Stimulated activated CD8-positive, alpha-beta memory T cell treated with anti-CD3 and anti-CD28 coated beads, Interleukin-15, amount 100 ng/mL, for 1 hour (primary cell): Measurements from ENCODE around the gene SIK3.

Source experiments
- DNase-seq: peaks from one replicate; pipeline ENCODE4 v3.0.0-alpha.2; 2020; ENCODE audit warnings: low read depth

SIK3 gene

DNA sequence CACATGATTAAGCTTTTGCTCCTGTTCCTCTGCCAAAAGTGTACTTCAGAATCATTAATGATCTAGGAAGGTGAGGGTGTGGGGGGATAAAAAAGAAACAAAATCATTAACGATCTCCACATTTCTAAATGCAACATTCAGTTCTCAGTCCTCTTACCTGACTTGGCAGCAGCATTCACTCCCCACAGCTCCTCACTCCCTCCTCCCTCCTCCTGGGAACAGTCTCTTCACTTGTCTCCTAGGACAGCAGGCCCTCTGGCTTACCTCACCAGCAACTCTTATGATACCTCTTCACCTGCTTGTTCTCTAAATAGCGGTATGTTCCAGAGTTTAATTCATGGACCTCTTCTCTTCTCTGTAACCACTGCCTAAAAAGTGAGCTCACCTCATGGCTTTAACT, 204.3 kb downstream of the SIK3 start:
- DNase-seq = no peak

DNA sequence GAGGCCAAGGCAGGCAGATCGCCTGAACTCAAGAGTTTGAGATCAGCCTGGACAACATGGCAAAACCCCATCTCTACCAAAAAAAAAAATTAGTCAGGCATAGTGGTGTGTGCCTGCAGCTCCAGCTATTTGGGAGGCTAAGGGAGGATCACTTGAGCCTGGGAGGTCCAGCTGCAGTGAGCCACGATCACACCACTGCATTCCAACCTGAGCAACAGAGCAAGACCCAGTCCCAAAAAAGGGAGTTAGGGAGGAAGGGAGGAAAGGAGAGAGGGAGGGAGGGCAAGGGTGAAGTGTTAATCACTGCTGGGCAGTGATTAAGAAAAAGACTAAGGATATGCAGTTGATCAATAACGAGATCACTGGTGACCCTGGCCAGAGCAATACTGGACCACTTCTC, 204.8 kb downstream of the SIK3 start:
- DNase-seq = no peak

DNA sequence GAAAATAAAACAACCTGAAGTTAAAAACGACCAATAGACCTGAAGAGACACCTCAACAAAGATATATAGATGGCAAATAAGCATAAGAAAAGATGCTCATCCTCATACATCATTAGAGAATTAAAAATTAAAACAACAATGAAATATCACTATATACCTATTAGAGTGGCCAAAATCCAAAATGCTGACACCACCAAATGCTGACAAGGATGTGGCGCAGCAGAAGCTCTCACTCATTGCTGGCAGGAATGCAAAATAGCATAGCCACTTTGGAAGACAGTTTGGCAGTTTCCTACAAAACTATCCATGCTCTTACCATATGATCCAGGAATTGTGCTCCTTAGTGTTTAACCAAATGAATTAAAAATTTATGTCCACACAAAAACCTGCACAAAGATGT, 205.9 kb downstream of the SIK3 start:
- no peak for DNase-seq

DNA sequence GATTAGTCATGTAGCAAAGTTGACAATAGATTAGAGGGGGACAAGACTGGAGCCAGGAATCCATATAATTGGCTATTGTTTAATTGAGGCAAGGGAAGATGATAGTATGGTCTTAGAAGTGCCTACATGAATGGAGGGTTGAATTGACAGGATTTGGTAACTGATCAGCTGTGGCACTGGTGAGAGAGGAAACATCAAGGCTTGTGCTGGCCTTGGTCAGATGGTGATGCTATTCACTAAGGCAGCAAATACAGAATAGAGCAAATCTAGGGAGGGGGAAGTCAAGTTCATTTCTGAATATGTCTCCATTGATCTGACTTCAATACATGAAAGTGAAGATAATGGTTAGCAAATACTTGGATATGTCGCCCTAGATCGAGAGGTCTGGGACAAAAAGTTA, 206.5 kb downstream of the SIK3 start:
- DNase-seq = no peak

DNA sequence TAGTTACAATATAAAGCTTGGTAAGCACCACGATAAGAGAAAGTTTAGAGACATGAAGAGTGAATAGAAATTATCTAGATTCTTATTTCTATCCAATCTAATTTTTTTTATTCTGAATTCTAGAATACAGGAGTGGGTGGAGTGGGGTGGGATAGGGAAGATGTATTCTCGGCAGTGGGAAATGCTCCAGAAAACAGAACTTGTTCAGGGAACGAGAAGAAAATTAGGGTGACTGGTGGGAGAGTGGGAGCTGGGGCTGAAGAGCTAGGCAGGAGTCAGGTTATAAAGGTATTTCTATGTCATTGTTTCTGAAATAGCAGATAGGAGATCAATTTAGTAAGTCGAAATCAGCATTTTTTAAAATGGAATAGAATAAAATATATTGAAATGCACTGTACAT, 207.6 kb downstream of the SIK3 start:
- DNase-seq = no peak

DNA sequence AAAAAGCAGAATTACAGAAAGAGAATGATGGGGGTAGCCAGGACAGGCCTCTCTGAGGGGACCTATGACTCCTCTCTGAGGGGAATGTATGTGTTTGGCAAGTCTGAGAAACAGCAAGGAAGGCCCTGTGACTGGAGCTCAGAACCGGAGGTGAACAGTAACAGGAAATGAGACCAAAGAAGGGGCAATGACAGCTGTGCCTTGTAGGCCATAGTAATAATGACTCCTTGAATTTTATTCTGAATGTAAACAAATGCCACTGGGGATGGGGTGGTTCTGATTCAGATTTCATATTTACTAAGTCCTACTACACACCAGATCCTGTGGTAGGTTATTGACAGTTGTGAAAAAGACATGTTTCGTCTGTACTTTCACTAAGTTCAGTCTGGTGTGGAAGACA, 208.0 kb downstream of the SIK3 start:
- no peak for DNase-seq

DNA sequence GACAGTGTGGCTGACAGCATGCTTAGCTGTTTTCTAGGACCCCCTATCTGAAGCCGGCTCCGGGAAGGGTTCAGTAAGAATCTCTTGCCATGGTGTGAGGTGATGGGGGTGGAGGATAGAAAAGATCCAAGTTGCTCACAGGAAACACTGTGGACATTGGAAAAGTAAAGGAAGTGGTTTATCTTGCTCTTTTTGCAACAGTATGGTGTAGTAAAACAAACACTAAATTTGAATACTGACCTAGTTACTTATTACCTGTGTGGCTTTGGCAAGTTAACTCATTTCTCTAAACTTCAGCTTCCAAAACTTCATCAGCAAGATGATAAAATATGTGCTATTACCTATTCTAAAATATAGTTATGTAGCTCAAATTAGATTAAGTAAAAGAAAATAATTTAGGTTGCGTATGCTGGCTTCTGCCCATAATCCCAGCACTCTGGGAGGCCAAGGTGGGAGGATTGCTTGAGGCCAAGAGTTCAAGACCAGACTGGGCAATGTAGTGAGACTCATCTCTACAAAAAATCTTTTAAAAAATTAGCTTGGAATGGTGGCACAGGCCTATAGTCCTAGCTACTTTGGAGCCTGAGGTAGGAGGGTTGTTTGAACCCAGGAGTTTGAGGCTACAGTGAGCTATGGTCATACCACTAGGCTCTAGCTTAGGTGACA, 209.2 kb downstream of the SIK3 start:
- no peak for DNase-seq

DNA sequence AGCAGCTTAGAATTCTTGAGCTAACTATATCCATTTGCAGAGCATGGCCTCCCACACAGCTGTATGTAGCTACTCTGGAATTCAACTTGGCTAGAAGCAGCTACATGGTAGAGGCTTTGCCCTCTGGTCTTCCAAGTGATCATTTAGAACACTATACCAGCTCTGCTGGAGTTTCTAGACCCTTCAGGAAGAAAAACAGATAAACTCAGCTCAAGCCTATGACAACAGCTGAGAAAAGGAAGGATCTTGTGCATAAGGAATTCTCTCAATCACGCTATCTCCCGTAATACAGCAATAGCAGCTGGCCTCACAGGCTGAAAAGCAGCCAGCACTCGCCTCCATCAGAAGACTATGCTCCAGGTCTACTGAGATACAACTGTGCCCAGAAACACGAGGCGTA, 210.2 kb downstream of the SIK3 start:
- DNase-seq = no peak

DNA sequence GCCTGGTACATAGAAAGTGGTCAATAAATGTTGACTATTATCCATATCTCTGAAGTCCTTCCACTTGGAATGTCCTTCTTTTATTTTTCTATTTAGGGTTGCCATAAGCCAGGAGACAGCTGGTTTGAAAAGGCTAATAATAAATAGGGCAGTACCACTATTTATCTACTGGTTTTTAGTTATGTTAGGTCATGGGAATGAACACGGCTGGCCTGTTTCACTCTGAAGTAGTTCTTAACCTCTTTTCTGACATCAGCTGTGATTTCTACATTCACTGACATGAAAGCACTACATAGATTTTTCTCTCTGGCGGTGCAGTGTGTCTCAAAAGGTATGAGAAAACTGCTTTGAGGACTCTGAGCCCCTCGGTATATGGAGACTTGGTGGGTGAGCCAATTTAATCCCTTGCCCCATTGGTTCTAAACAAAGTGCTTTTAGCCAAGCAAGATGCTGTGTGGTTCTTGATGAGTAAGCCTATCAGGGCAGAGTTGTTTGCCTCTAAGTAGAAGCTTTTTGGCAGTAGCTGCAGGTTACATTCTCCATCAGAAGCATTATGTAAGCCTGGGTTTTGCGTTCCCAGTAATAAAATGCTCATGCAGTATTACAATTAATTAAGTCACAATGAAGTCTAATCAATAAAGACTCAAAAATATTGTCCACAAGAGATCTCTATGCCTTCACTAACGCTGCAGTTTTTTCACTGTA, 212.1 kb downstream of the SIK3 start:
- DNase-seq = no peak

DNA sequence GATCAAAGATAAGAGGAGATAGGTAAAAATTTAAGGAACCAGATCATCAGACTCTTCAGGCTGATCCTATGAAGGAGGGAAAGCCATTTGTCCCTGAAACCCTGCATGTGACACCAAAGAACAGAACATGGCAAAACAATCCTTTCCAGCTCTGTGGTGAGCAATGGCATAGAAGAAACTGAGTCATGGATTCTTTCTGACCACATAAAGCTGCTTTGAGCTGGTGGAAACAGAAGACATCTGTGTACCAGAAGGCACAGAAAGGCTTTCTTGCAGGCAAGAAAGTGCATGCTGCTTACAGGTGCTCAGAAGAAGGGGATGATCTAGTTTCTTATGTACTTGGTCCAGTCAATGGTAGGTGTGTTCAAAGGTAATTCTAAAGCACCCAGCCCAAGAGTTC, 215.8 kb downstream of the SIK3 start:
- no peak for DNase-seq

DNA sequence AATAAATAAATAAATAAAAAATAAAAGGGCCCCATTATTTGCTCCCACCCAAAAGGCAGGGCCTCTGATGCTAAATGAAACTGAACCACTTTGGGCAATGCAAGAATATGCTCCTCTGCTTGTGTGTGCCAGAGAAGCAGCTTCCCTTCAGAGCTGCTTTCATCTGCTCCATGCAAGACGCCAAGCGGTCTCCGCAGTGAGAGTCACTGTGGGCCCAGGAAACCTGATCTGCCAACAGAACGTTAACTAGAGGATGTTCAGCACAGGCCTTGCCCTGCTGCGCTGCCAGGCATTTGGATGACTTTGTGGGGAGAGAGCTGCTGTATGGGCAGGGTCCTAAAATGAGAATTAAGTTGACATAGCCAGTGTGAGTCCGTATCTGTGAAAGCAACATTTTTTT, 217.1 kb downstream of the SIK3 start:
- DNase-seq = no peak

DNA sequence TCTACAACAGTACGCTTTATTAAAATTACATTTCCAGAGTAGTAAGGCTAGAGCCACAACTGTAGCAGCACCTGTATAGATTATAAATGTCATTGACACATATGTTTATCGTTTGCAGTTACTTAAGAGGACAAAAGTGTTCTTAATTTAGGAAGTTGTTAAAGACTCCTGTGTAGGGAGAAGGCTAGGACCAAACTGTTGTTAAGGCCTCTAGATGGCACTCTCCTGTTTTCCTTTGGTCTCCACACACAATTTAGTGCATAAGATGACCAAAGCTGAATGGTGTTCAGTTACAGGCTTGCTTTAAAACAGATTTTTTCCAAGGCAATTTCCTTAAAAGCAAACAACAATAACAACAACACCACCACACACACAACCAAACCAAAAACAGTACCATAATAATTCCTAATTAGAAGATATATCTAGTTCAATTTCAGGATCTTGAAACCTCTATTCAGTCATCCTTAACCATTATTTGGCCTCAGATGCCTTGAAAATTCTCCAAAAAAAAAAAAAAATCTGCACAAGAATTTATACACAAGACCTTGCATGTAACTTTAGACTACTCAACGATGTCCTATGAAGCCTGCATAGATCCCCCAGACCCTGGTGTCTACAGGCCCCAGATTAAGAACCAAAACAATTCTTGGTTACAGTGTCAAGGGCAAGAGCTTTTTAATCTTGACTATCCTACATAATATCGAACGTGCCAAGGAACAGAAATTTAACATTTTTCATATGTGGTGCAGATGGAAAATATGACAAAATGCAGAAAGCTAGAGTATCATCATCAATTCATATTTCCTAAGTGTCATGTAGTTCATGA, 218.2 kb downstream of the SIK3 start:
- no peak for DNase-seq

DNA sequence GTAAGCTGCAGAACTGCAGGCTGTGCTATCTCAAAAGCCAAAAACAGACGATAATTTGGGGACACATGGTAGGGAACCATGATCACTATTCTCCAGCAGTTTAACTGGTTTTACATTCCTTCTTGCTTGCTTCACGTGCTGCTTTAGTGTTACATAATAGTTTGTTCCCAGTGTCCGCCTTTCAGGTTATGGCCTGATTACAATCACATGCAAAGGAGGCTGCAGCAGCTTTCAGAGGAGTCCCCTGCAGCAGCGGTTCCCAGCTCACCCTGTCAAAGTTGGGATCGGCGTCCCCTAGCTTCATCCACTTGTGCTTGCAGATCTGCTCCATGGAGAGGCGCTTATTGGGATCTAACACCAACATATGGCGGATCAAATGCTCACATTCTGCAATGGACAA, 221.6 kb downstream of the SIK3 start:
- DNase-seq = no peak

DNA sequence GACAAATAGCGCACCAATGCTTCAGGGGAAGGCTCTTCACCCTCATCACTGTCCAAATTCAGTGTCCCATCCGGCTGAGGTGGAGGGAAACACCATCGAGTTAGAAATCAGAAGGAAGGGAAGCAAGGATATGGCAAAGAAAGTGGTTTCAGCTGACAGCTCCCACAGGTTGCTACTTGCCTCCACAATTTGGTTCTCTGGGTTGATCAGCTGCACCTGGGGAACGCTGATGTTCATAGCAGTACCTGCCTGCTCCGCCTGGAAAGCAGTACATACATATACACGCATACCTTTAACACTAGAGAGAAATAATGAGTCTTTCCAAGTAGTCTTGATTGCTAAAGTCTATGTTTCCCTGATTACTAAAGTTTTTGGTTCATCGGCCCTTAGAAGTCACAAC, 223.0 kb downstream of the SIK3 start:
- DNase-seq = no peak

DNA sequence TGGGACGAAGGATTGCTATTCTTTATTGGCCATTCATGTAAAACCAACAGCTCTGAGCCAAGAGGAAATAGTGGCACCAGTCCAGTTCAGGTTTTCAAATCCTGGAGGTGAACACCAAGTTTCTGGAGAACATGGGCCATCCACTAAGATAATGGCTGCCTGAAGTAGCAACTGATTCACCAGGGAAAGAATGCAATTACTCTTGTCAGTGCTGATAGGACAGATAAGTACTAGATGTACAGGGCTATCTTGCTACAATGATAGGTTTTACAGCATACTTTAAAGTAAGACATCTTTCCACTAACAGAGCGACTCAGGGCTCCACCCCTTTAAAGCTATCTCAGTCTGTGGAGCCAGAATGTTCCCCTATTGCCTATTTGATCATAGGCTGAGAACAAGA, 224.0 kb downstream of the SIK3 start:
- DNase-seq = no peak

DNA sequence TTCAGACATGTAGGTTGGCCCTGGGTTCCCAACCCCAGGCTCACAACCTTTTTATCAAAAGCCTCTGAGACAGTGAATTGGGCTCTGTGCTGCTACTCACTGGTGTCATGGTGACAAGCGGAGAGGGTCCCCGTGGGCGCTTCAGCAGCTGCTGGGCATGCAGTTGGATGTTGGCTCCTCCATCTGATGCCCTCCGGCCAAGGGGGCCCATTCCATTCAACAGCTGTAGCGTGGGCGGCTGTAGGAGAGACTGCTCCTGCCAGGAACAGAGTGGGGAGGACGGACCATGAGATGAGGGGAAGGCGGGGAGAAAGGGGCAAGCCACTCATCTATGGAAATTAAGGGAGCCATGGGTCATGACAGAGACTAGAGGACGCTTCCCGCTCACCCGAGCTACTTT, 224.8 kb downstream of the SIK3 start:
- DNase-seq = no peak

DNA sequence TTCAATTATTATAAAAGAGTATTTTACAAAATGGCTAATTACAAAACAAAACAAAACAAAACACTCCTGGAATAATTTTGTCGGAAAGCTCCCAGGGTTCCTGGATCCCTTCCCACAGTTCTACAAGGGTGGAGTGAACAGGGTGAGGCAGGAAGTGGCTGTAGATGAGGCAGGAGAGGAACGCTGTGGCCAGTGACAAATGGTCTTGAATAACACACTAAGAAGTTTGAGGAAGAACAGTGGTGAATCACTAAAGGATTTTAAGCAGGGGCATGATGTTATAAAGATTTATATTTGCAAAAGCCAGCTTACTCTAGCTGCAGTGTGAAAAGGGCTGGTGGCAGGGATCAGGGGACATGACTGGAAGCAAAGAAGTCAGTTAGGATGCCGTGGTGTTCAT, 227.0 kb downstream of the SIK3 start:
- DNase-seq = no peak

DNA sequence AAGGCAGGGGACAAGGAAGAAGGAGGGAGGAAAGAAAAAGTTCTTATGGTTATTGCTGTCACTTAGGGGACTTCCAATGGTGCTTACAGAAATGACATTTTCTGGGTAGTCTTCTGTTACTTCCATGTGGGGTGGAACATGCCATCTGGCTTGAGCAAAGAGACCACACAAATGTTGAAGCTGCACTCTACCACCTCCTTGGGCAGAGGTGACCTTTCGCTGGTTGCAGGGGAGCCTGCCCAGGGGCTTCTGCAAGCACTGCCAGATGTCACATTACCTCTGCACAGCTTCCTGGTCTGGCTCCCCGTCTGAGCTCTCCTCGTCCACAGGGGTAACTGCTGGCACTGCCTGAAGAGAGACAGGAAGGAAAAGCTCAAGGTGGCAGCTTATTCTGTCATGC, 228.2 kb downstream of the SIK3 start:
- no peak for DNase-seq

DNA sequence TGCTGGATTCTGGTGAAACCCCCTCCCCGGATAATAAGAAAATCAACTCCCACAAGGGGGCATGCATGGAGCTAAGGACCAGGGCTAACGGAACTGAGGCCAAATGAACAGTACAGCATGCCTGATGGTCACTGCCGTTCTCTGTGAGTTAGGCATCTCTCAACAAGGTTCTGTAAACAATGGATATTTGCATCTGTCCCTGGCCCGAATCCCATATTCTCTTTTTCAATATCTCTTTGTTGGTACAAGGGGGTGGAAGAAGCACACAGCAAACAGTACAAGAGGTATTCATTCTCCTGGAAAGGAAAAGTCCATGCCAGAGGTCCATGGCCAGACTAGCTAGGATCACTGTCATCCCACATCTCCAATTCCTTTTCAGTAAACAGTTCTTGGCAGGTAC, 228.6 kb downstream of the SIK3 start:
- DNase-seq = no peak

DNA sequence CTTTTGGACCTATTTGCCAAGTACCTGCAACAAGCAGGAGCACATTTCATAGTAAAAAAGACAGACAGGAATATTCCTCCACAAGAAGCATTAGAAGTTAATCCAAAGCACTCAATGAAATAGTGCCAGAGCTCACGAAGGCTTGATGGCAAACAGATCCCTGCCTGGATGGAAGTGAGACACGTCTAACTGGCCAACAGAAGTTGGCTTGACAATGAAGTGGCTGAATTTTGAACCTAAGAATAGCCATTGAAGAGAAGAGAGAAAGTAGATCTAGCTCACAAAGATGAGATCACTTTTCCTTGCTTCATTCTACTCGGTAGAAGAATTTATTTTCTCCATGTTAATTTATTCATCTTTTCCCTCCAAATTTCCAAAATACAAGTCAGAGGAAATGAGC, 230.2 kb downstream of the SIK3 start:
- no peak for DNase-seq

DNA sequence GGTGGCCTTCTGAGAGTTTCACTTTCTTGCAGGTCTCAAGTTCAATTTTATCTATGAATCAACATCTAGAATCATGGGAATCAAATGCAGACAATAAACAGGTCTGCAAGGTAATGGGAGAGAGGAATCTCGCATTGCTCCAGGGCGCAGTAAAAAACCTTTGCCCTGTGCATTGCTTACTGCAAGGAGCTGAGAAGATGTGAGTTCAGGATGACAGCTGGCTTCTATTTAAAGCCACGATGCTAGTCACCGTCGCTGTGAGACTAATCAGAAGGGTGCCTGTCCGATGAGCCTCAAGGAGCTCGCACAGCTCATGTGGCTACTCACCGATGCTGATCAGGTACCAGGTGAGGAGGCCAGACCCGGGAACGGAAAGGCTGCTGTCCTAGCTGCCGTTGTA, 230.6 kb downstream of the SIK3 start:
- DNase-seq = no peak

DNA sequence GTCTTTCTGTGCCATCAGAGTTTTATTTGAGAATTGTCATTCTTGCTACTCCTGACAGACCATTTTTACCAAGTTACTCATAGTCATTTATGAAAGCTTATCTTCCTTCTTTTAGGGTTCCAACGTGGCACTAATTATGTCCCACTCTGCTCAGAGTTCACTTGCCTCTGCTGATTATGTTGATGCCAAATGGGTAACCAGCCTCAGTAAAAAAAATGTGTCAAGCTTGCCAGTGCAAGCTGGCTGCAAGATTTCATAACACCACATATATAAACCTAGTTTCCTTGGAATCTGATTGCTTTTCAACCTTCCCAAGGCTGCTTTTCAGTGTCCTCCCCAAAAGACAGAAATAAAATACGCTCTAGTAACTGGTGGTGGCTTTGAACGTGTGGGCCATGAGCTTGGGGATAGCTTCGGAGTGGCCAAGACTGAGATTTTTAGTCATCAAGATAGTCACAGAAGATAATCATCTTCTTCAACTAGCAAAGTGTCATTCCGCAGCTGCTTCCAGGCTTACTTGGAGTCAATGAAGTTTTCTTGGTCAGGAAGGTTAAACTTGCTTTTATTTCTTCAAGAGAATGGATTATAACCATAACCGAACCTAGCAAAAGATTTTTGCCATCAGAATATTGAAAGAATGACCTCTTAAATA, 231.3 kb downstream of the SIK3 start:
- DNase-seq = no peak

DNA sequence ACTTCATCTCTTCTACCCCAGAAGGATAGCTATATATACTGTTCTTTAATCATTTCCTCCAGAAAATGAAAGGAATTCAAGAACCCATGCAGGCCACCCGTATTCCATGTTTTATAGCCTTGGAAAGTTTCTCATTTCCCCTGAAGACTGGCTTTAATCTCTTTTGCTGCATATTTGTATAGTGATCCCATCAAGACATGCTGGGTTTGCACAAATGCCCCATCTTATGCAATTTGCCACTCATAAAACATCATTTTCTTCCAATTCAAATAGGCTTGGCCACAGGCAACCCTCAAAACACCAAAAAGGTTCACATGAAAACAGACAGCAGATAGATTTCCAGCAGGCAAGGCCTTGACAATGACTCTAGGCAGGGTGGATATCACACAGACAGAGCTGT, 232.5 kb downstream of the SIK3 start:
- no peak for DNase-seq
